Stimulated activated CD4-positive, alpha-beta T cell treated with anti-CD3 and anti-CD28 coated beads, Interleukin-4, amount 100 ng/mL, for 24 hours (primary cell): ENCODE results near the gene SLC22A3.
"Not testable (repeated sequence)": the region's sequence is repeated elsewhere in the genome, so short reads cannot be mapped to it uniquely, and the experiment has no call there.

ENCODE experiments used
- DNase-seq: peaks from one replicate; pipeline ENCODE4 v3.0.0-alpha.2; 2020

The SLC22A3 gene

GRCh38 chr6:160336200-160336599 is 12.0 kb upstream of the SLC22A3 start:
- DNase-seq, result no peak

GRCh38 chr6:160337301-160337700 is 10.9 kb upstream of the SLC22A3 start:
- DNase-seq, result no peak

GRCh38 chr6:160337991-160338390 is 10.2 kb upstream of the SLC22A3 start:
- no peak for DNase-seq

- no peak for DNase-seq
Observed at GRCh38 chr6:160343144-160343543, 5.0 kb upstream of the SLC22A3 start.

GRCh38 chr6:160344271-160344670 is 3.9 kb upstream of the SLC22A3 start:
- DNase-seq, result no peak

GRCh38 chr6:160347259-160348222 is 637 bp upstream of the SLC22A3 start:
- DNase-seq, result no peak

GRCh38 chr6:160349020-160349441 is 853 bp downstream of the SLC22A3 start:
- no peak for DNase-seq

- no peak for DNase-seq
Observed at GRCh38 chr6:160349814-160350350, 1.7 kb downstream of the SLC22A3 start.

- DNase-seq, result no peak
Observed at GRCh38 chr6:160353950-160354496, 5.8 kb downstream of the SLC22A3 start.

GRCh38 chr6:160355001-160355400 is 6.8 kb downstream of the SLC22A3 start:
- DNase-seq, result no peak

- DNase-seq, result no peak
Observed at GRCh38 chr6:160356074-160356744, 8.0 kb downstream of the SLC22A3 start.

GRCh38 chr6:160357088-160357487 is 8.9 kb downstream of the SLC22A3 start:
- DNase-seq, result no peak

- DNase-seq, result no peak
Observed at GRCh38 chr6:160358225-160359119, 10.3 kb downstream of the SLC22A3 start.

- DNase-seq, result no peak
Observed at GRCh38 chr6:160360955-160361354, 12.8 kb downstream of the SLC22A3 start.

- no peak for DNase-seq
Observed at GRCh38 chr6:160362556-160362955, 14.4 kb downstream of the SLC22A3 start.

- DNase-seq, result no peak
Observed at GRCh38 chr6:160363016-160363996, 15.1 kb downstream of the SLC22A3 start.

GRCh38 chr6:160365117-160365516 is 16.9 kb downstream of the SLC22A3 start:
- DNase-seq, result no peak

- no peak for DNase-seq
Observed at GRCh38 chr6:160367798-160368547, 19.8 kb downstream of the SLC22A3 start.

- DNase-seq, result no peak
Observed at GRCh38 chr6:160368670-160369069, 20.5 kb downstream of the SLC22A3 start.

- DNase-seq, result not testable (repeated sequence)
Observed at GRCh38 chr6:160373601-160374000, 25.4 kb downstream of the SLC22A3 start.
